K562 (cell line): ENCODE measurements around the gene COQ6. TPM values are rescaled to one million over a fixed set of nuclear protein-coding genes. Genes with fewer than 3 reads are reported as not detected.

ENCODE experiments used
- ATAC-seq: fragments of 200-7000 bp; cut with Tn5 transposase; 3 replicates; pipeline ENCODE4 v1.9.1; 2020; ENCODE audit warnings: moderate library complexity
- BruUV-seq: library from RNA; stranded (reverse); fragments of 400-500 nt; replicated peaks from 2 replicates; lab custom pipeline; 2021; lab: Mats Ljungman, UMichigan
- CTCF ChIA-PET: fragments of 300-600 bp; formaldehyde crosslinking; extraction: SDS; loops from one replicate; lab custom pipeline; 2021; ENCODE audit warnings: low intra/inter-chr PET ratio; lab: Yijun Ruan, JAX
- POLR2A ChIA-PET: fragments of 300-600, 350-650 bp; sonication (Branson Sonifier 250); formaldehyde crosslinking; extraction: SDS; loops from one replicate; lab custom pipeline; 2021; ENCODE audit warnings: antibody characterized with exemption, inconsistent platforms; lab: Yijun Ruan, JAX
- DNase-seq, 4 experiments: peaks; one replicate each; pipeline versions ENCODE4 v3.0.0 to v3.0.0-alpha.2; 2011 to 2018; ENCODE audit warnings: low spot score in 3 of 4, mixed read lengths in 3 of 4; ENCODE audit errors: extremely low read depth in 1 of 4
- FAIRE-seq: peaks from 2 replicates; lab custom pipeline; 2011; peaks lifted over from hg19 to GRCh38; lab: Jason Lieb, UNC
- H2AFZ ChIP-seq: 2 replicates; pipeline ENCODE4 v1.6.0; 2011; ENCODE audit warnings: low read depth, low read length, control low read depth, inconsistent platforms
- H3K27ac ChIP-seq: fragments of 200-600 bp; 3 replicates; pipeline ENCODE4 v1.8.0; 2011; ENCODE audit warnings: low read depth, mild to moderate bottlenecking, control low read depth, inconsistent platforms, low read length, moderate library complexity, mixed read lengths; ENCODE audit errors: extremely low read depth
- H3K27me3 ChIP-seq, 2 experiments: fragments of 300-600 bp in 1 of 2; 2 replicates in 1 of 2; 3 replicates in 1 of 2; pipeline versions ENCODE4 v1.6.0 to v1.8.0; 2011; ENCODE audit warnings: inconsistent platforms in 2 of 2, low read length in 2 of 2, mild to moderate bottlenecking in 1 of 2, mixed read lengths in 1 of 2, moderate library complexity in 1 of 2; ENCODE audit not compliant: control insufficient read depth in 2 of 2, insufficient read depth in 2 of 2
- H3K36me3 ChIP-seq: fragments of 300-600 bp; 3 replicates; pipeline ENCODE4 v1.8.0; 2011; ENCODE audit warnings: mild to moderate bottlenecking, low read length, inconsistent platforms; ENCODE audit not compliant: control insufficient read depth, insufficient read depth
- H3K4me1 ChIP-seq, 2 experiments: fragments of 200-600 bp in 1 of 2; replicated peaks in 1 of 2; 2 replicates in 1 of 2; 3 replicates in 1 of 2; pipeline versions ENCODE4 v1.5.1 to v1.8.0; 2011; ENCODE audit warnings: inconsistent platforms in 2 of 2, low read length in 2 of 2, mild to moderate bottlenecking in 1 of 2, mixed read lengths in 1 of 2, moderate library complexity in 1 of 2; ENCODE audit not compliant: control insufficient read depth in 2 of 2, insufficient read depth in 2 of 2
- H3K4me2 ChIP-seq: 2 replicates; pipeline ENCODE4 v1.6.1; 2011; ENCODE audit warnings: low read length, control low read depth, inconsistent platforms, mixed read lengths; ENCODE audit not compliant: insufficient read depth
- H3K4me3 ChIP-seq: fragments of 200-600 bp; sonication (generic), shearing (Covaris generic); 2 replicates; pipeline ENCODE4 v1.5.1; 2016; ENCODE audit warnings: control low read depth, inconsistent platforms
- H3K79me2 ChIP-seq: fragments of 200-600 bp; 3 replicates; pipeline ENCODE4 v1.8.0; 2011; ENCODE audit warnings: low read length, inconsistent platforms; ENCODE audit not compliant: control insufficient read depth, insufficient read depth
- H3K9ac ChIP-seq, 2 experiments: 2 replicates each; pipeline versions ENCODE4 v1.6.0 to v1.6.1; 2011; ENCODE audit warnings: low read depth in 2 of 2, low read length in 2 of 2, control low read depth in 1 of 2, inconsistent platforms in 1 of 2, mild to moderate bottlenecking in 1 of 2, mixed read lengths in 1 of 2; ENCODE audit not compliant: insufficient read depth in 1 of 2
- H3K9me1 ChIP-seq: one replicate; pipeline ENCODE4 v1.6.0; 2011; ENCODE audit warnings: inconsistent platforms, mild to moderate bottlenecking, low read length, moderate library complexity; ENCODE audit not compliant: control insufficient read depth, insufficient read depth
- H3K9me3 ChIP-seq: replicated peaks from 2 replicates; pipeline ENCODE4 v1.5.1; 2011; ENCODE audit warnings: low read depth, low read length, inconsistent platforms; ENCODE audit not compliant: control insufficient read depth, insufficient read depth
- H4K20me1 ChIP-seq: replicated peaks from 2 replicates; pipeline ENCODE4 v1.6.1; 2011; ENCODE audit warnings: low read length, inconsistent platforms, mixed read lengths; ENCODE audit not compliant: control insufficient read depth, insufficient read depth
- ARID3A ChIP-seq: IDR thresholded peaks from 2 replicates; pipeline ENCODE4 v1.6.1; 2012; ENCODE audit warnings: low read depth, low read length, improper control_type of control experiment, borderline replicate concordance
- CBFA2T2 ChIP-seq: fragments of 450-650 bp; conservative IDR thresholded peaks from 2 replicates; pipeline ENCODE4 v1.6.1; 2017; ENCODE audit warnings: mild to moderate bottlenecking
- DACH1 ChIP-seq: fragments of 450-650 bp; IDR thresholded peaks from 2 replicates; pipeline ENCODE4 v1.6.1; 2018; ENCODE audit not compliant: partially characterized antibody
- PHB2 ChIP-seq: fragments of 450-650 bp; IDR thresholded peaks from 2 replicates; pipeline ENCODE4 v1.6.1; 2017; ENCODE audit warnings: low read depth
- U2AF1 ChIP-seq: fragments of 200-400 bp; formaldehyde crosslinking; optimal IDR thresholded peaks from 2 replicates; pipeline ENCODE3; 2017; ENCODE audit warnings: mild to moderate bottlenecking, low read depth, low read length, moderate library complexity
- WGBS: fragments of 100-300 bp; shearing (Covaris generic); methylation state at CpG from one replicate; pipeline ENCODE4 v1.1.6; 2016; ENCODE audit warnings: low coverage, mixed read lengths; ENCODE audit not compliant: insufficient coverage; ENCODE audit errors: missing lambda C conversion rate; 5-methylcytosine and 5-hydroxymethylcytosine counted together
- in situ Hi-C: fragments of 300-500 bp; cut with MboI; formaldehyde crosslinking; loops from 4 replicates; pipeline ENCODE4 v1.15.0; 2018; ENCODE audit warnings: inconsistent platforms, mixed read lengths
- intact Hi-C: fragments of 100-400 bp; cut with micrococcal nuclease; formaldehyde crosslinking; loops from 2 replicates; pipeline ENCODE4 v1.14.2; 2022
- polyA plus RNA-seq, 8 experiments: library from polyadenylated mRNA; depleted of rRNA in 4 of 8; stranded (reverse) in 5 of 8; unstranded in 3 of 8; fragments of >200 nt; fragmentation: Nextera tagmentation in 2 of 8; fragmentation: Illumina TruSeq in 1 of 8; extraction: Ambion mirVana in 2 of 8; extraction: Trizol in 1 of 8; gene quantifications; 2 replicates each; pipeline versions ENCODE4 v1.2.1 to v1.2.3, GENCODE V29; 2011 to 2014; ENCODE audit warnings: inconsistent platforms in 1 of 8, missing spikeins in 1 of 8
- total RNA-seq, 7 experiments: library from RNA; depleted of rRNA in 6 of 7; stranded (reverse); fragments of >200 nt in 6 of 7; fragmentation: Illumina TruSeq in 2 of 7; extraction: Trizol in 2 of 7; gene quantifications; 2 replicates each; pipeline versions ENCODE4 v1.2.1 to v1.2.3, GENCODE V29; 2011 to 2021; ENCODE audit warnings: low replicate concordance in 1 of 7

Gene COQ6
- total and polyA plus RNA-seq, 9 of the 15 experiments (the other 6 are each of a cell fraction or from before 2014, with no cell fraction given), result 4.3 to 29.0 (median 11.7) TPM

DNA sequence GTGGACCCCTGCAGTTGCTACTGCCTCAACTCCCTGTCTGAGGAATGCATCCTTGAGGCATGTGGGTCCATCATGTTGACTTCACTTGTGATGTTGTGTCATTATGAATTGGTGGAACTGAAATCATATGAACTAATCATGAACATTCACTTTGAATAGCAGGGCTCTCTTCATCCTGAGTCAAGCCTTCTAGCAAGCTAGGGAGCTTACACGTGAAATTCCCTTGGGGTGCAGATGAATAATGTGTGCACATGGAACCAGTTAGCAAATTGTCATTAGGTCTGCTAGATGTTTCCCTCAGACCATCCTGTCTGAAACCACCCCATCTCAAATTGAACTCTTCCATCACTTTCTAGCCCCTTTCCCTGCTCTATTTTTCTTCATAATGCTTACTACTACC is 3.6 kb downstream of the COQ6 start:
- H3K9me3 ChIP-seq, result no peaks in the 10 kb centered on the region
- H3K27me3 ChIP-seq, result no peaks in the 10 kb centered on the region
- no peak overlapping the region for H2AFZ ChIP-seq
- BruUV-seq, result no TSS peak
- FAIRE-seq (no peak), ATAC-seq (no peak), DNase-seq (no peak)
- no peak overlapping the region for H3K9ac ChIP-seq
- 88% methylated on average over 1 of the region's 1 CpG for WGBS
- CTCF ChIA-PET, result no interaction called here
- peaks cover 35% of the 10 kb centered on the region; the same call in 2 of the 3 replicates for H3K36me3 ChIP-seq
- H3K9me1 ChIP-seq, result peaks cover 3% of the 10 kb centered on the region
- H3K4me2 ChIP-seq, result no peak overlapping the region
- intact Hi-C loops (loop anchor here (5.0 kb wide), 1 partner anchor 64 kb away; the partner anchor contains the start of genes BBOF1 and ENTPD5), in situ Hi-C loops (no loop called here)
- H3K27ac ChIP-seq, result no peak overlapping the region
- POLR2A ChIA-PET, result interaction anchor here (0.6 to 0.7 kb wide), 2 partner anchors 9 to 221 kb away, joined by 3 read pairs; no protein-coding TSS in a partner anchor
- H3K4me3 ChIP-seq, result no peak overlapping the region
- no peaks in the 10 kb centered on the region for H4K20me1 ChIP-seq
- peaks cover 8% of the 10 kb centered on the region; the same call in 2 of the 3 replicates for H3K79me2 ChIP-seq
- H3K4me1 ChIP-seq, result peaks cover 0 to 3% of the 10 kb centered on the region in 2 experiments; a peak in 2 of 5 replicates
- TF ChIP-seq DACH1 (no peak), PHB2 (no peak), CBFA2T2 (no peak), ARID3A (no peak), U2AF1 (no peak)
